ENCODE data around the gene PLEKHG4B.

DNA sequence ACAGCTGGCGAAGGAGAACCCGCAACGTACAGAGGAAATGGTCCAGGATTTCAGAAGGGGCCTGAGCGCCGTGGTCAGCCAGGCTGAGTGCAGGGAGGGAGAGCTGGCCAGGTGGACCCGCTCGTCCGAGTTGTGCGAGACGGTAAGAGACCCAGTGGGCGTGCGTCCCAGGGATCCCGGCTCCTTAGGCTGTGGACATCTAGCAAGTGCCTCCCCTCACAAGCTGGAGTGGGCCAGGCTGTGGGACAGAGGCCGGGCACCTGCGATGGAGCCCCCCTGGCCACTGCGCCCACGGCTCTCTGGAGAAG, 69.8 kb downstream of the PLEKHG4B start:
- TF ChIP-seq CTCF (IDR thresholded peaks at IDR 0.05; ENCODE audit: low read length) (no peak), EZH2 (optimal IDR thresholded peaks at IDR 0.05; ENCODE audit: low read depth, low read length) (no peak)

All from MM.1S (cell line).